ENCODE measurements around the gene TOMM20. TPM values are rescaled to one million over a fixed set of nuclear protein-coding genes. Genes with fewer than 3 reads are reported as not detected.
A peak's percentile ranks its signal among the peaks of the same experiment; 100 is the strongest.

TOMM20 gene
- total and polyA plus RNA-seq, 2 experiments from 2014 or later, result 71.8 to 114 TPM

DNA sequence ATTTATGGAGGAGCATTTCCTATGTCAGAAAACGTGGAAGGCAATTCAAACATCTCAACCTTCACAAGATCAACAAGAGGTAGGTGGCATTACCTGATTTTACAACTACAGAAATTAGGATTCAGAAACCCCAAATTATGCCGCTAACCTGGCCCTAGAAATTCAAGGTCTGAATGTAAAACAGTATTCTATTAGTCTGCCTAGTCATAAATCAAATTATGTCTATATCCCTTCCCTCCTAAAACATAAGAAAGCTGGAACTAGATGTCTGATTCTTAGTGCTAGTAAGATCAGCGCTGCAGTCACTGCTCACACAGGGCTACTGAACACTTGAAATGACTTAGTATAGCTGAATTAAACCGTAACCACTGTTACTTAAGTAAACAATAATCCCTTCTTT, 1.4 kb downstream of the TOMM20 start:
- peak overlapping the region; percentile 7 for H3K27ac ChIP-seq
- DNase-seq (ENCODE audit: low read depth in 1 of 2, low spot score in 1 of 2), result no peak
- H3K9me3 ChIP-seq (ENCODE audit: low read depth), result no peaks in the 10 kb centered on the region
- TF ChIP-seq, protein P1, sequence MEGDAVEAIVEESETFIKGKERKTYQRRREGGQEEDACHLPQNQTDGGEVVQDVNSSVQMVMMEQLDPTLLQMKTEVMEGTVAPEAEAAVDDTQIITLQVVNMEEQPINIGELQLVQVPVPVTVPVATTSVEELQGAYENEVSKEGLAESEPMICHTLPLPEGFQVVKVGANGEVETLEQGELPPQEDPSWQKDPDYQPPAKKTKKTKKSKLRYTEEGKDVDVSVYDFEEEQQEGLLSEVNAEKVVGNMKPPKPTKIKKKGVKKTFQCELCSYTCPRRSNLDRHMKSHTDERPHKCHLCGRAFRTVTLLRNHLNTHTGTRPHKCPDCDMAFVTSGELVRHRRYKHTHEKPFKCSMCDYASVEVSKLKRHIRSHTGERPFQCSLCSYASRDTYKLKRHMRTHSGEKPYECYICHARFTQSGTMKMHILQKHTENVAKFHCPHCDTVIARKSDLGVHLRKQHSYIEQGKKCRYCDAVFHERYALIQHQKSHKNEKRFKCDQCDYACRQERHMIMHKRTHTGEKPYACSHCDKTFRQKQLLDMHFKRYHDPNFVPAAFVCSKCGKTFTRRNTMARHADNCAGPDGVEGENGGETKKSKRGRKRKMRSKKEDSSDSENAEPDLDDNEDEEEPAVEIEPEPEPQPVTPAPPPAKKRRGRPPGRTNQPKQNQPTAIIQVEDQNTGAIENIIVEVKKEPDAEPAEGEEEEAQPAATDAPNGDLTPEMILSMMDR (IDR thresholded peaks at IDR 0.05; ENCODE audit: low read depth, low read length), result no peak
- H3K4me3 ChIP-seq, result peak overlapping the region; percentile 80
- H3K36me3 ChIP-seq, result peaks cover 7% of the 10 kb centered on the region
- no peaks in the 10 kb centered on the region for H3K27me3 ChIP-seq
- peaks cover 11% of the 10 kb centered on the region for H3K4me1 ChIP-seq (ENCODE audit: low read depth)

- DNase-seq (ENCODE audit: low read depth in 1 of 2, low spot score in 1 of 2), result no peak
- TF ChIP-seq, protein P1 (IDR thresholded peaks at IDR 0.05; ENCODE audit: low read depth, low read length), result no peak
- H3K36me3 ChIP-seq, result peaks cover 17% of the 10 kb centered on the region
- no peak overlapping the region for H3K4me3 ChIP-seq
- H3K9me3 ChIP-seq (ENCODE audit: low read depth), result no peaks in the 10 kb centered on the region
- no peaks in the 10 kb centered on the region for H3K27me3 ChIP-seq
- no peak overlapping the region for H3K27ac ChIP-seq
- H3K4me1 ChIP-seq (ENCODE audit: low read depth), result peaks cover 11% of the 10 kb centered on the region
These were observed 4.0 kb downstream of the TOMM20 start for GRCh38 chr1:235124665-235125064.

GRCh38 chr1:235124111-235124510, 4.5 kb downstream of the TOMM20 start:
- Histone ChIP-seq H3K27me3 (no peaks in the 10 kb centered on the region), H3K4me3 (no peak overlapping the region), H3K36me3 (peaks cover 22% of the 10 kb centered on the region), H3K9me3 (ENCODE audit: low read depth) (no peaks in the 10 kb centered on the region), H3K27ac (no peak overlapping the region), H3K4me1 (ENCODE audit: low read depth) (peaks cover 11% of the 10 kb centered on the region)
- DNase-seq (ENCODE audit: low read depth in 1 of 2, low spot score in 1 of 2), result no peak
- TF ChIP-seq, protein P1 (IDR thresholded peaks at IDR 0.05; ENCODE audit: low read depth, low read length), result no peak

DNA sequence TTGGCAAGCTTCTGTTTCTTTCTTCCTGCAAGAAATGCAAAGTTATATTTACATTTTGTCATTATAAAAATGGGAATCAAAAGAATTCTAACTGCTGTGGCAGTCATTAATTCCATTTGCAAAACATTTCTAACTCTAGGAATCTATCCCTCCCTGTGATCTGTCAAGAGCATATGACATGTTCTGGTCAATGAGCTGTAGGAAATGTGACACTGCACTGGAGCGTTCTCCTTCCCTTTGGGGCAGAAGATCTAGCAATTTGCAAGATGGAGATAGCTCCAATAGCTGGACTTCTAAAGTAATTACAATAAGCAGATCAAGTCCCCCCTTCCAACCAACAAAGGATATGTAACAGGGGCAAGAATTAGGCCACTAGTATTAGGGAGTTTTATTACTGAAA, 6.3 kb downstream of the TOMM20 start:
- peaks cover 34% of the 10 kb centered on the region for H3K36me3 ChIP-seq
- no peaks in the 10 kb centered on the region for H3K9me3 ChIP-seq (ENCODE audit: low read depth)
- DNase-seq (ENCODE audit: low read depth in 1 of 2, low spot score in 1 of 2), result no peak
- TF ChIP-seq, protein P1 (IDR thresholded peaks at IDR 0.05; ENCODE audit: low read depth, low read length), result no peak
- no peak overlapping the region for H3K4me3 ChIP-seq
- no peaks in the 10 kb centered on the region for H3K27me3 ChIP-seq
- peaks cover 8% of the 10 kb centered on the region for H3K4me1 ChIP-seq (ENCODE audit: low read depth)
- no peak overlapping the region for H3K27ac ChIP-seq

DNA sequence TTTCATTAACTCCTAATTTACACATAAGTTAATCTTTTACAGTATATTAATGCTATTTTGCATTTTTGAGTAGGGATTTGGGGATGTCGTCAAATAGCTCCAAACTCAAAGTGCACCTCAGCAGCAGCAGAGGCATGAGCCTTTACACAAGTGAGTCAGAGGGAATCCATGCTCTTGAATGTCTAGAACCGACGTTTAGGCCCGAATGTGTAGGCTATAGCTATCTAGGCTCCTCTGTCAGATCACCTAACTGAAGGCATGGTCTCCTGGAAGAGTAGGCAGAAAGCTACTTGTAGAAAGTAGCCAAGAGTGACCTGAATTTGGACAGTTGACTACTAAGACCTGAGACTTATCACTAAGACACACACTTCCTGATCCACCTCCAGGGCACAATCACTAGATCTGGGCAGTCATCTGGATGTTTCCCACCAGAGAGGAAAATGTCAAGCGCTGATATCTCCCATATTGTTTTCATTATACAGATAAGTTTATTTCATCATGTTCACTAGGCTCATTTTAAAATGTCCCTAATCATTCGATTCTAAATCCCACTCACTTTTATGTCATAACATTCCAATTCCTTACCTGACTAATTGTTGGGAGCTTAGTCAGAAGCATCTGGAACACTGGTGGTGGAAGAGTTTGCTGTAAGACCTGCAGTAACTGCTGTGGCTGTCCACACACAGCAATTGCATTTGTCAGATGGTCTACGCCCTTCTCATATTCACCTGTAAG, 15.3 kb downstream of the TOMM20 start:
- TF ChIP-seq, protein P1 (IDR thresholded peaks at IDR 0.05; ENCODE audit: low read depth, low read length), result no peak
- Histone ChIP-seq H3K27ac (no peak overlapping the region), H3K4me1 (ENCODE audit: low read depth) (no peaks in the 10 kb centered on the region), H3K27me3 (no peaks in the 10 kb centered on the region), H3K9me3 (ENCODE audit: low read depth) (no peaks in the 10 kb centered on the region), H3K4me3 (no peak overlapping the region), H3K36me3 (peaks cover 74% of the 10 kb centered on the region)
- DNase-seq (ENCODE audit: low read depth in 1 of 2, low spot score in 1 of 2), result no peak
